Lung (tissue), 12 donors: ENCODE measurements around the gene CYP24A1. TPM values are rescaled to one million over a fixed set of nuclear protein-coding genes. Genes with fewer than 3 reads are reported as not detected.

Source experiments
- ATAC-seq: fragments of 200-7000 bp; cut with Tn5 transposase; one replicate; pipeline ENCODE4 v1.9.1; 2020; ENCODE audit warnings: moderate number of reproducible peaks; ENCODE audit not compliant: insufficient read depth, low FRiP score
- DNase-seq, 3 donors: peaks; one replicate each; pipeline ENCODE4 v3.0.0-alpha.2; 2013 to 2017
- H3K27ac ChIP-seq, 2 donors: one replicate each; pipeline ENCODE4 v1.5.1; 2013; ENCODE audit warnings: mild to moderate bottlenecking in 2 of 2, moderate library complexity in 2 of 2, control low read depth in 1 of 2, inconsistent platforms in 1 of 2, low read depth in 1 of 2, low read length in 1 of 2
- H3K27me3 ChIP-seq, 3 donors: one replicate each; pipeline ENCODE4 v1.5.1; 2013; ENCODE audit warnings: low read length in 2 of 3; ENCODE audit not compliant: control insufficient read depth in 3 of 3, insufficient read depth in 3 of 3
- H3K36me3 ChIP-seq, 4 donors: one replicate each; pipeline ENCODE4 v1.5.1; 2013; ENCODE audit warnings: low read length in 4 of 4, mild to moderate bottlenecking in 1 of 4, moderate library complexity in 1 of 4; ENCODE audit not compliant: control insufficient read depth in 4 of 4, insufficient read depth in 4 of 4
- H3K4me1 ChIP-seq, 5 donors: one replicate each; pipeline ENCODE4 v1.5.1; 2013; ENCODE audit warnings: low read length in 5 of 5, mild to moderate bottlenecking in 2 of 5, moderate library complexity in 1 of 5; ENCODE audit not compliant: control insufficient read depth in 5 of 5, insufficient read depth in 5 of 5
- H3K4me3 ChIP-seq: one replicate; pipeline ENCODE4 v1.5.1; 2013; ENCODE audit warnings: mild to moderate bottlenecking, control low read depth, moderate library complexity
- H3K9ac ChIP-seq, 2 donors: one replicate each; pipeline ENCODE4 v1.5.1; 2013; ENCODE audit warnings: low read length in 2 of 2, control low read depth in 1 of 2; ENCODE audit not compliant: insufficient read depth in 1 of 2
- H3K9me3 ChIP-seq, 4 donors: one replicate each; pipeline ENCODE4 v1.5.1; 2013; ENCODE audit warnings: low read length in 3 of 4, mild to moderate bottlenecking in 1 of 4, moderate library complexity in 1 of 4; ENCODE audit not compliant: control insufficient read depth in 4 of 4, insufficient read depth in 3 of 4
- WGBS, 2 donors: extraction: QIAGEN DNeasy Blood & Tissue Kit; methylation state at CpG; one replicate each; pipeline ENCODE4 v1.1.7; 2013; 5-methylcytosine and 5-hydroxymethylcytosine counted together
- polyA plus RNA-seq, 2 donors: library from polyadenylated mRNA; stranded (reverse); fragments of 200-250 nt; gene quantifications; one replicate each; pipeline ENCODE4 v1.2.1, GENCODE V29; 2013
- total RNA-seq, 2 donors: library from RNA; depleted of rRNA in 1 of 2; stranded (reverse); fragments of >200 nt in 1 of 2; gene quantifications; one replicate each; pipeline ENCODE4 v1.2.1, GENCODE V29; 2014 to 2021
- TF ChIP-seq, protein P1 (sequence below): IDR thresholded peaks from 2 replicates; pipeline ENCODE4 v1.5.1; 2012; ENCODE audit warnings: mild to moderate bottlenecking; ENCODE audit errors: control extremely low read depth, extremely low read depth
- donor health status: control.
- donor health status: control.
- donor health status: Bipolar disorder and iron deficiency.
- donor health status: healthy.
- donor health status: DM: yes; HTN: yes; CAD: no.

Gene CYP24A1
- total and polyA plus RNA-seq, 4 donors, result 0.30 to 5.9 (median 1.1) TPM

DNA sequence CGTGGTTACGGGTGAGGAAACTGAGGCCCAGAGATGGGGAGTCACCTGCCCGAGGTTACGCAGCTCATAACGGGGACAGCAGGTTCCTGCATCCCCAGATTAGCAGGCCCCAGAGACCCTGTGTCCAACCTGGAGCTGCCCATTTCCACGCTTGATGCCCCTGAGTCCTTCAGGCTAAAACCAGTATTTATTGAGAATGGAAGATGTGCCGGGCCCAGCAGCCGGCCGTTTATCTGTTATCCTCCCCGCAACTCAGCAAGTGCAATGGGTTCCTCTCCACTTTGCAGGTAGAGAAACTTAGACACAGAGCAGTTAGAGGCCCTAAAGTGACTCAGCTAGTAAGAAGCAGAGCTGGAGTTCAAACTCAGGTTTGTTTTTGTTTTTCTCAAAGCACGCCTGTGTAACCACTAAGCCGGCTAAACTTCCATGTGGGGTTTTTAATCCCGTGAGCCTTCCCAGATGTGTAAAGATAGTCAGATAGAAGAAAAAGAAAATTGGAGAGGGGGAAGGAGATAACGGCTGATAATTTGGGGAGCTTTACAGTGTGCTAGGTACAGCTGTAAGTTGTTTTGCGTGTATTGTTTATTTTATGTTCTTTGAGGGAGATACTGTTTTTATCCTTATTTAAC lies 34.9 kb upstream of the CYP24A1 start:
- peak overlapping the region; percentile 61 to 97 for H3K9ac ChIP-seq
- WGBS, 2 donors, result 3 to 7% methylated on average over 15 of the region's 15 CpGs
- peaks cover 0 to 17% (median 12%) of the 10 kb centered on the region in 5 donors for H3K4me1 ChIP-seq
- H3K9me3 ChIP-seq, result no peaks in the 10 kb centered on the region
- H3K4me3 ChIP-seq, result peak overlapping the region; percentile 95
- H3K27me3 ChIP-seq, result no peaks in the 10 kb centered on the region
- H3K36me3 ChIP-seq, result peaks cover 0 to 2% (median 0%) of the 10 kb centered on the region in 4 donors
- DNase-seq (peak; percentile 21 to 43 (median 39)), ATAC-seq (no peak)
- TF ChIP-seq, protein P1, sequence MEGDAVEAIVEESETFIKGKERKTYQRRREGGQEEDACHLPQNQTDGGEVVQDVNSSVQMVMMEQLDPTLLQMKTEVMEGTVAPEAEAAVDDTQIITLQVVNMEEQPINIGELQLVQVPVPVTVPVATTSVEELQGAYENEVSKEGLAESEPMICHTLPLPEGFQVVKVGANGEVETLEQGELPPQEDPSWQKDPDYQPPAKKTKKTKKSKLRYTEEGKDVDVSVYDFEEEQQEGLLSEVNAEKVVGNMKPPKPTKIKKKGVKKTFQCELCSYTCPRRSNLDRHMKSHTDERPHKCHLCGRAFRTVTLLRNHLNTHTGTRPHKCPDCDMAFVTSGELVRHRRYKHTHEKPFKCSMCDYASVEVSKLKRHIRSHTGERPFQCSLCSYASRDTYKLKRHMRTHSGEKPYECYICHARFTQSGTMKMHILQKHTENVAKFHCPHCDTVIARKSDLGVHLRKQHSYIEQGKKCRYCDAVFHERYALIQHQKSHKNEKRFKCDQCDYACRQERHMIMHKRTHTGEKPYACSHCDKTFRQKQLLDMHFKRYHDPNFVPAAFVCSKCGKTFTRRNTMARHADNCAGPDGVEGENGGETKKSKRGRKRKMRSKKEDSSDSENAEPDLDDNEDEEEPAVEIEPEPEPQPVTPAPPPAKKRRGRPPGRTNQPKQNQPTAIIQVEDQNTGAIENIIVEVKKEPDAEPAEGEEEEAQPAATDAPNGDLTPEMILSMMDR, result no peak
- H3K27ac ChIP-seq, result peak overlapping the region in 1 of 2 donors; percentile 100

DNA sequence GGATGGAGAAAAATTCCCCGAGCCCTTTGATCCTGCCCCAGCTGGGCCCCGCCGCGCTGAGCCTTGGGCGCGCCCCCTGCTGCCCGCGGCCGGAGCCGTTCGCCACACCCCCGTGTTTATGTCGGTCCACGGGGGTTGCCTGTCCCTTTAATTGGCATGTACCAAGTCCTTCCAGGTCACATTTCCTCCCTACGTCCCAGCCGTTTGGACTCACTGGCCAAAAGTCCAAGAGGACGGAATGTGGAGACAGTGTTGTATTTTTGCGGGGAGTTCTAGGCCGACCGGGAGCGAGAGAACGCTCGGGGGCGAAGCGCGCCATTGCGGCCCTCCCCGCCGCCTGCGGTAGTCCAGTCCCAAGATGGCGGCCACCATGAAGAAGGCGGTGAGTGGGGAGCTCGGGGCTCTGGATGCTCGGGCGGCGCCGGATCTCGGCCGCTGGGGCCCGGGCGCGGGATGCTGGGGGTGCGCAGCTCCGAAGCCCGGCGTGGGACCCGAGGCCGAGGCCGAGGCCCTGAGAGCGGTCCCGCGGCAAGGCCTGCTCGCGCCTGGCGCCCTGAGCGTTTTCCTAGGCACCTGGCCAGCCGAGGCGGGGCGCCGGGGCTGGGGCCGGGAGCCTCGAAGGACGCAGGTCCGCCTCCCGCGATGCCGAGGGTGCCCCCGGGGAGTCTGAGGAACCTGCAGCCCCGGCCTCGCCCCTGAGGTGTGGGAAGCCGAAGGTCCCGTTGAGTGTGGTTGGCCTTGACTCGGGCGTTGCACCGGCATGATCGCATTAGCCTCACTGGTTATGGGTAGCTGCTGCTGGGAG lies 34.2 kb upstream of the CYP24A1 start, which contains the start of gene PFDN4:
Gene PFDN4, plus strand, starts transcription at position 345 of the 805 bp plus-strand sequence. Its CDS starts 14 bp downstream, at position 359.
- TF ChIP-seq, protein P1, result peak; percentile 47

DNA sequence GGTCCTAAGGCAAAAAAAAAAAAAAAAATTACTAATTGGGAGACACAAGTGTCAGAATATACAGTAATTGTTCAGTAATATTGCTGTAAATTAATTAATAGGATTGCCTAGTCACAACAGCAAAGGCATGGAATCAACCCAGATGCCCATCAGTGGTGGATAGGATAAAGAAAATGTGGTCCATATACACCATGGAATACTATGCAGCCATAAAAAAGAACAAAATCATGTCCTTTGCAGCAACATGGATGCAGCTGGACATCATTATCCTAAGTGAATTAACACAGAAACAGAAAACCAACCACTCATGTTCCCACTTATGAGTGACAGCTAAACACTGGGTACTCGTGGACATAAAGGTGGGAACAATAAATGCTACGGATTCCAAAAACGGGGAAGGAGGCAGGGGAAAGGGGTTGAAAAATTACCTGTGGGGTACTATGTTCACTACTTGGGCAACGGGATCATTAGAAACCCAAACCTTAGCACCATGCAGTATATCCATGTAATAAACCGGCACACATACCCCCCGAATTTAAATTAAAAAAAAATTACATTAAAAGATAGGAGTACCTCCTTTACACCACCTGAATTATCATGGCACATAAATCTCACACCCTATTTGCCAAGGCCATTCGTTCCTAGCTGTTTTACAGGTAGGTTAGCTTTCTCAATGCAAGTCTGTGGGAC lies 33.4 kb upstream of the CYP24A1 start:
- ATAC-seq, result no peak
- no peak for DNase-seq
- Histone ChIP-seq H3K27me3 (no peaks in the 10 kb centered on the region), H3K4me1 (peaks cover 0 to 17% (median 12%) of the 10 kb centered on the region in 5 donors), H3K9ac (peak overlapping the region; percentile 97 to 100), H3K9me3 (no peaks in the 10 kb centered on the region), H3K27ac (peak overlapping the region in 1 of 2 donors; percentile 100), H3K36me3 (peaks cover 0 to 2% (median 0%) of the 10 kb centered on the region in 4 donors), H3K4me3 (no peak overlapping the region)
- 61 to 69% methylated on average over 7 of the region's 7 CpGs for WGBS, 2 donors
- TF ChIP-seq, protein P1, result no peak

More for the DNA sequence above, 34.2 kb upstream of the CYP24A1 start, which contains the start of gene PFDN4:
- H3K4me1 ChIP-seq, result peaks cover 0 to 17% (median 12%) of the 10 kb centered on the region in 5 donors
- no peaks in the 10 kb centered on the region for H3K9me3 ChIP-seq
- H3K27me3 ChIP-seq, result no peaks in the 10 kb centered on the region
- peak; percentile 89 to 91 (median 90) for DNase-seq
- peak within 1 kb of the TSS; percentile 94 to 100 for H3K27ac ChIP-seq
- 1% methylated on average over 62 to 76 of the region's 76 CpGs for WGBS, 2 donors
- peak; percentile 95 for ATAC-seq
- H3K36me3 ChIP-seq, result peaks cover 0 to 2% (median 0%) of the 10 kb centered on the region in 4 donors
- H3K9ac ChIP-seq, result peak within 1 kb of the TSS; percentile 97 to 100
- H3K4me3 ChIP-seq, result peak within 1 kb of the TSS; percentile 95
